ENCODE data around the gene BSG.
A peak's percentile ranks its signal among the peaks of the same experiment; 100 is the strongest.

Gene BSG

GRCh38 chr19:525857-526419 is 46.5 kb upstream of the BSG start:
- TF ChIP-seq POLR2AphosphoS5 (IDR thresholded peaks at IDR 0.05; ENCODE audit: low read depth, low read length) (no peak), REST (IDR thresholded peaks at IDR 0.05; ENCODE audit: insufficient read depth in 1 of 2, low read depth in 2 of 2, low read length in 2 of 2) (no peak), FOXP2 (optimal IDR thresholded peaks at IDR 0.05; ENCODE audit: borderline replicate concordance, extremely low read depth, extremely low read length, insufficient read depth) (no peak)

- TF ChIP-seq REST (IDR thresholded peaks at IDR 0.05; ENCODE audit: insufficient read depth in 1 of 2, low read depth in 2 of 2, low read length in 2 of 2) = no peak
- no peak for TF ChIP-seq FOXP2 (optimal IDR thresholded peaks at IDR 0.05; ENCODE audit: borderline replicate concordance, extremely low read depth, extremely low read length, insufficient read depth)
- no peak for TF ChIP-seq SIN3A (IDR thresholded peaks at IDR 0.05; ENCODE audit: borderline replicate concordance, insufficient read depth, low read length)
- TF ChIP-seq TAF1 (IDR thresholded peaks at IDR 0.05; ENCODE audit: borderline replicate concordance, insufficient read depth, low read length) = no peak
- TF ChIP-seq POLR2AphosphoS5 (IDR thresholded peaks at IDR 0.05; ENCODE audit: low read depth, low read length) = no peak
Observed at GRCh38 chr19:530134-531008, 42.0 kb upstream of the BSG start.

GRCh38 chr19:531009-531752 is 41.2 kb upstream of the BSG start:
- TF ChIP-seq SIN3A (IDR thresholded peaks at IDR 0.05; ENCODE audit: borderline replicate concordance, insufficient read depth, low read length) = peak; percentile 79; the same call in 1 of the 2 replicates
- TF ChIP-seq TAF1 (IDR thresholded peaks at IDR 0.05; ENCODE audit: borderline replicate concordance, insufficient read depth, low read length) = peak; percentile 60; the same call in 1 of the 2 replicates
- no peak; the same call in 1 of the 2 replicates for TF ChIP-seq POLR2AphosphoS5 (IDR thresholded peaks at IDR 0.05; ENCODE audit: low read depth, low read length)
- TF ChIP-seq REST (IDR thresholded peaks at IDR 0.05; ENCODE audit: insufficient read depth in 1 of 2, low read depth in 2 of 2, low read length in 2 of 2) = no peak
- no peak for TF ChIP-seq FOXP2 (optimal IDR thresholded peaks at IDR 0.05; ENCODE audit: borderline replicate concordance, extremely low read depth, extremely low read length, insufficient read depth)

- no peak for TF ChIP-seq SIN3A (IDR thresholded peaks at IDR 0.05; ENCODE audit: borderline replicate concordance, insufficient read depth, low read length)
- TF ChIP-seq POLR2AphosphoS5 (IDR thresholded peaks at IDR 0.05; ENCODE audit: low read depth, low read length) = 0 out of 2 replicates have a peak, but pooled peaks have one; percentile 2
- 0 out of 4 replicates have a peak, but pooled peaks of 1 of the 2 experiments have one; percentile 11 for TF ChIP-seq REST (IDR thresholded peaks at IDR 0.05; ENCODE audit: insufficient read depth in 1 of 2, low read depth in 2 of 2, low read length in 2 of 2)
- no peak for TF ChIP-seq TAF1 (IDR thresholded peaks at IDR 0.05; ENCODE audit: borderline replicate concordance, insufficient read depth, low read length)
Observed at GRCh38 chr19:531753-532560, 40.4 kb upstream of the BSG start, which contains the start of gene CDC34. CDC34 (plus strand) TSS chr19:531760; CDS start chr19:531932, 172 bp downstream.

Measured in PFSK-1 (cell line).